Upper lobe of left lung (tissue), 6 donors: ENCODE measurements around the gene ARHGEF38. TPM values are rescaled to one million over a fixed set of nuclear protein-coding genes. Genes with fewer than 3 reads are reported as not detected.

Experiments
- ATAC-seq, 2 donors: fragments of 200-7000 bp; cut with Tn5 transposase; one replicate each; pipeline ENCODE4 v1.9.1; 2022; ENCODE audit warnings: mild to moderate bottlenecking in 2 of 2, moderate library complexity in 2 of 2; ENCODE audit not compliant: low FRiP score in 2 of 2
- DNase-seq, 2 donors: peaks; one replicate each; pipeline ENCODE4 v3.0.0-alpha.2; 2019 to 2020
- H3K27ac ChIP-seq, 4 donors: fragments of 200-600 bp; sonication (generic); one replicate each; pipeline ENCODE4 v1.5.1; 2016 to 2019
- H3K27me3 ChIP-seq, 4 donors: fragments of 200-600 bp; sonication (generic); one replicate each; pipeline ENCODE4 v1.5.1; 2017 to 2019
- H3K36me3 ChIP-seq, 4 donors: fragments of 200-600 bp; sonication (generic); one replicate each; pipeline ENCODE4 v1.5.1; 2016 to 2019
- H3K4me1 ChIP-seq, 4 donors: fragments of 200-600 bp; sonication (generic); one replicate each; pipeline ENCODE4 v1.5.1; 2018 to 2019
- H3K4me3 ChIP-seq, 4 donors: fragments of 200-600 bp; sonication (generic); one replicate each; pipeline ENCODE4 v1.5.1; 2017 to 2019; ENCODE audit warnings: mild to moderate bottlenecking in 2 of 4, moderate library complexity in 1 of 4
- H3K9me3 ChIP-seq, 4 donors: fragments of 200-600 bp; sonication (generic); one replicate each; pipeline ENCODE4 v1.5.1; 2018 to 2019
- CTCF ChIP-seq, 6 experiments: fragments of 450-650 bp in 4 of 6; fragments of 200-600 bp in 2 of 6; sonication (generic) in 2 of 6; IDR thresholded peaks; one replicate each; pipeline ENCODE4 v1.5.1; 2016 to 2019; ENCODE audit warnings: antibody characterized with exemption in 6 of 6
- EP300 ChIP-seq, 4 donors: sonication (generic); formaldehyde crosslinking; IDR thresholded peaks; one replicate each; pipeline ENCODE4 v1.5.1; 2017; ENCODE audit warnings: antibody characterized with exemption in 4 of 4, control low read depth in 2 of 4
- POLR2A ChIP-seq, 4 donors: fragments of 450-650 bp; IDR thresholded peaks; one replicate each; pipeline ENCODE4 v1.5.1; 2016 to 2017; ENCODE audit warnings: antibody characterized with exemption in 4 of 4, mild to moderate bottlenecking in 2 of 4
- POLR2AphosphoS5 ChIP-seq, 2 donors: sonication (generic); formaldehyde crosslinking; IDR thresholded peaks; one replicate each; pipeline ENCODE4 v1.5.1; 2017; ENCODE audit warnings: antibody characterized with exemption in 2 of 2
- WGBS, 2 donors: methylation state at CpG; one replicate each; pipeline ENCODE4 v1.1.5; 2017 to 2018; 5-methylcytosine and 5-hydroxymethylcytosine counted together
- total RNA-seq, 6 donors: library from RNA; depleted of rRNA in 4 of 6; stranded (reverse); fragments of >200 nt in 4 of 6; gene quantifications; one replicate each; pipeline versions ENCODE4 v1.1.0 to v1.2.1, GENCODE V29; 2016 to 2021
- donor health status: DM: no; HTN: no; CAD: no; lungs with moderate emphysema.
- donor health status: DM: no; HTN: yes; CAD: no; lungs with severe emphysema.

The ARHGEF38 gene
- total RNA-seq, 6 donors from 2014 or later = 5.9 to 35.4 (median 19.6) TPM

GRCh38 chr4:105710012-105710600, 157.7 kb downstream of the ARHGEF38 start:
- peaks cover 18 to 27% (median 22%) of the 10 kb centered on the region in 4 donors for H3K4me1 ChIP-seq

GRCh38 chr4:105710678-105711077, 158.3 kb downstream of the ARHGEF38 start:
- ATAC-seq (no peak), DNase-seq (no peak)
- no peaks in the 10 kb centered on the region for H3K36me3 ChIP-seq
- H3K4me3 ChIP-seq = no peak overlapping the region
- H3K27ac ChIP-seq = no peak overlapping the region
- H3K9me3 ChIP-seq = peaks cover 0 to 4% (median 0%) of the 10 kb centered on the region in 4 donors
- TF ChIP-seq POLR2AphosphoS5 (IDR thresholded peaks at IDR 0.05) = no peak
- TF ChIP-seq POLR2A (IDR thresholded peaks at IDR 0.05) = no peak
- TF ChIP-seq CTCF (IDR thresholded peaks at IDR 0.05) = no peak
- no peak for TF ChIP-seq EP300 (IDR thresholded peaks at IDR 0.05)
- 80 to 82% methylated on average over 6 of the region's 6 CpGs for WGBS, 2 donors
- no peaks in the 10 kb centered on the region for H3K27me3 ChIP-seq
- H3K4me1 ChIP-seq = peaks cover 18 to 27% (median 24%) of the 10 kb centered on the region in 4 donors

More at GRCh38 chr4:105710012-105710600, 157.7 kb downstream of the ARHGEF38 start:
- ATAC-seq = no peak
- no peak for TF ChIP-seq POLR2A (IDR thresholded peaks at IDR 0.05)
- no peak for TF ChIP-seq POLR2AphosphoS5 (IDR thresholded peaks at IDR 0.05)
- no peak for TF ChIP-seq EP300 (IDR thresholded peaks at IDR 0.05)
- no peak for TF ChIP-seq CTCF (IDR thresholded peaks at IDR 0.05)
- 79 to 88% methylated on average over 16 of the region's 16 CpGs for WGBS, 2 donors
- Histone ChIP-seq H3K9me3 (peaks cover 0 to 4% (median 0%) of the 10 kb centered on the region in 4 donors), H3K4me3 (peak overlapping the region in 1 of 4 donors; percentile 82), H3K27ac (no peak overlapping the region), H3K36me3 (no peaks in the 10 kb centered on the region), H3K27me3 (no peaks in the 10 kb centered on the region)
- DNase-seq = peak in 1 of 2 donors; percentile 3

DNA sequence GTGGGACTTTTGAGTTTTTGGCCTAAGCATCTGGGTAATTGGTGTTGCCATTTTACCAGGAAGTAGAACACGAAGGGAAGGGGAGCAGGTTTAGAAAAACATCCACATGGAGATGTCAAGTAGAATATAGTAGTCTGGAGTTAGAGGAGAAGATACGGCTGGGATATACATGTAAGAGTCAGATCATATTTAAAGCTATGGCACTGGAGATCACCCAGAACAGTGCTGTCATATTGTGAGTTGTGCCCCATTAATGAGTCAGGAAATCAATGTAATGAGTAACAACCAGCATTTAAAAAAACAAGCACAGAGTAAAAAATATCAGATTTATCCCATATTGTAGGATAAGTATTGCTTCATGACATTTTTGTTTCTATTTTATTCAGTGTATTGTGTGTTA, 160.3 kb downstream of the ARHGEF38 start:
- Histone ChIP-seq H3K9me3 (peaks cover 0 to 4% (median 0%) of the 10 kb centered on the region in 4 donors), H3K4me3 (no peak overlapping the region), H3K36me3 (no peaks in the 10 kb centered on the region), H3K27me3 (no peaks in the 10 kb centered on the region), H3K4me1 (peaks cover 7 to 15% (median 12%) of the 10 kb centered on the region in 4 donors), H3K27ac (no peak overlapping the region)
- 80 to 83% methylated on average over 2 of the region's 2 CpGs for WGBS, 2 donors
- ATAC-seq (no peak), DNase-seq (no peak)
- no peak for TF ChIP-seq POLR2AphosphoS5 (IDR thresholded peaks at IDR 0.05)
- no peak for TF ChIP-seq EP300 (IDR thresholded peaks at IDR 0.05)
- TF ChIP-seq CTCF (IDR thresholded peaks at IDR 0.05) = no peak
- no peak for TF ChIP-seq POLR2A (IDR thresholded peaks at IDR 0.05)

- H3K9me3 ChIP-seq = no peaks in the 10 kb centered on the region
- ATAC-seq (peak in 1 of 2 donors; percentile 46), DNase-seq (no peak)
- H3K27ac ChIP-seq = no peak overlapping the region
- peak overlapping the region in 2 of 4 donors; percentile 15 to 22 for H3K4me3 ChIP-seq
- TF ChIP-seq POLR2A (IDR thresholded peaks at IDR 0.05) = no peak
- TF ChIP-seq CTCF (IDR thresholded peaks at IDR 0.05) = no peak
- no peak for TF ChIP-seq POLR2AphosphoS5 (IDR thresholded peaks at IDR 0.05)
- no peak for TF ChIP-seq EP300 (IDR thresholded peaks at IDR 0.05)
- WGBS, 2 donors = 49 to 71% methylated on average over 5 of the region's 5 CpGs
- peaks cover 6 to 14% (median 11%) of the 10 kb centered on the region in 4 donors for H3K4me1 ChIP-seq
- peaks cover 0 to 2% (median 0%) of the 10 kb centered on the region in 4 donors for H3K36me3 ChIP-seq
- no peaks in the 10 kb centered on the region for H3K27me3 ChIP-seq
Observed at GRCh38 chr4:105714071-105714521, 161.7 kb downstream of the ARHGEF38 start.

- no peak overlapping the region for H3K4me3 ChIP-seq
- DNase-seq (no peak), ATAC-seq (no peak)
- no peaks in the 10 kb centered on the region for H3K9me3 ChIP-seq
- H3K4me1 ChIP-seq = peaks cover 0 to 7% (median 3%) of the 10 kb centered on the region in 4 donors
- peaks cover 0 to 5% (median 0%) of the 10 kb centered on the region in 4 donors for H3K36me3 ChIP-seq
- WGBS, 2 donors = 55 to 64% methylated on average over 1 of the region's 1 CpG
- H3K27me3 ChIP-seq = no peaks in the 10 kb centered on the region
- TF ChIP-seq POLR2A (IDR thresholded peaks at IDR 0.05) (no peak), EP300 (IDR thresholded peaks at IDR 0.05) (no peak), POLR2AphosphoS5 (IDR thresholded peaks at IDR 0.05) (no peak), CTCF (IDR thresholded peaks at IDR 0.05) (no peak)
- no peak overlapping the region for H3K27ac ChIP-seq
Observed at GRCh38 chr4:105714932-105715331, 162.5 kb downstream of the ARHGEF38 start.
